Psoas muscle (tissue), 8 donors: ENCODE measurements around the gene TRIM3. TPM values are rescaled to one million over a fixed set of nuclear protein-coding genes. Genes with fewer than 3 reads are reported as not detected.

Source experiments
- ATAC-seq, 4 donors: fragments of 200-7000 bp; cut with Tn5 transposase; one replicate each; pipeline ENCODE4 v1.9.1; 2020; ENCODE audit warnings: moderate library complexity in 3 of 4, mild to moderate bottlenecking in 2 of 4
- DNase-seq, 2 donors: peaks; one replicate each; pipeline ENCODE4 v3.0.0-alpha.2; 2020
- H3K27ac ChIP-seq: fragments of 200-600 bp; one replicate; pipeline ENCODE4 v1.8.0; 2022
- H3K27me3 ChIP-seq, 3 donors: fragments of 200-600 bp in 1 of 3; one replicate each; pipeline versions ENCODE4 v1.6.1 to v1.8.0; 2013 to 2022; ENCODE audit warnings: low read length in 2 of 3, mild to moderate bottlenecking in 2 of 3, moderate library complexity in 1 of 3; ENCODE audit not compliant: insufficient read depth in 3 of 3
- H3K36me3 ChIP-seq, 2 donors: fragments of 200-600 bp in 1 of 2; one replicate each; pipeline versions ENCODE4 v1.6.1 to v1.8.0; 2013 to 2022; ENCODE audit warnings: low read depth in 1 of 2, mild to moderate bottlenecking in 1 of 2, moderate library complexity in 1 of 2; ENCODE audit not compliant: insufficient read depth in 1 of 2
- H3K4me1 ChIP-seq: fragments of 200-600 bp; one replicate; pipeline ENCODE4 v1.8.0; 2022
- H3K4me3 ChIP-seq: fragments of 200-600 bp; one replicate; pipeline ENCODE4 v1.8.0; 2022; ENCODE audit warnings: mild to moderate bottlenecking
- H3K9me3 ChIP-seq: fragments of 200-600 bp; one replicate; pipeline ENCODE4 v1.8.0; 2022
- WGBS, 3 donors: extraction: QIAGEN DNeasy Blood & Tissue Kit; methylation state at CpG; one replicate each; pipeline versions ENCODE4 v1.1.6 to v1.1.7; 2013; 5-methylcytosine and 5-hydroxymethylcytosine counted together
- intact Hi-C, 2 donors: fragments of 100-400 bp; cut with DNase I; formaldehyde crosslinking; loops; one replicate each; pipeline versions ENCODE4 v1.11.0 to v1.14.2; 2022
- polyA plus RNA-seq, 3 donors: library from polyadenylated mRNA; stranded (reverse); fragments of 200-250 nt; gene quantifications; one replicate each; pipeline ENCODE4 v1.2.3, GENCODE V29; 2013
- total RNA-seq, 4 donors: library from RNA; stranded (reverse); fragmentation: NEBNext Ultra II Directional in 2 of 4; extraction: Animal tissue kit (Norgen Biotek cat#: 25700) in 2 of 4; gene quantifications; one replicate each; pipeline versions ENCODE4 v1.2.1 to v1.2.4, GENCODE V29; 2021 to 2023
- TF ChIP-seq, protein P1 (sequence below): fragments of 200-600 bp; IDR thresholded peaks from one replicate; pipeline ENCODE4 v1.8.0; 2022; ENCODE audit warnings: antibody characterized with exemption
- donor health status: healthy with polysubstance abuse.
- donor health status: DM: no; HTN: no; CAD: no; lungs with moderate emphysema.
- donor health status: Bipolar disorder and iron deficiency.
- donor health status: healthy.
- donor health status: DM: yes; HTN: yes; CAD: no.
- donor health status: DM: no; HTN: no; CAD: no.
- donor health status: DM: no; HTN: no; CAD: no.
- donor health status: DM: yes; HTN: yes; CAD: no.

TRIM3 gene
- total and polyA plus RNA-seq, 7 donors = 9.6 to 15.3 (median 12.5) TPM

DNA sequence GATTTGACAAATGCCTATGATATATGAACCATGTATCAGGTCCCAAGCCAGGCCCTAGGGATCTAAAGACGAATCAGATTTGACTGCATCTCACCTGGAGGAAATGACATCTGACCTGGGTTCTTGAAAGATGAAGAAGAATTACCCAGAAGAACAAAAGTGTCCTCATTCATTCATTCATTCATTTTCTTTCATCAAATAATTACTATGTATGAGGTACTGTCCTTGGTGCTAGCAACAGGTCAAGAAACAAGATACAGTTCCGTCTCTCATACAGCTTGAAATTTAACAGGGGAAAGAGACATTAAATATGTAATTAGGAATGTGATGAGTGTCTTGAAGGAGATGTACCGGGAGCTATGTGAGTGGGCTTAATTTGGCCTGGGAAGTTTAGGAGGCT lies 53.1 kb downstream of the TRIM3 start:
- TF ChIP-seq, protein P1, sequence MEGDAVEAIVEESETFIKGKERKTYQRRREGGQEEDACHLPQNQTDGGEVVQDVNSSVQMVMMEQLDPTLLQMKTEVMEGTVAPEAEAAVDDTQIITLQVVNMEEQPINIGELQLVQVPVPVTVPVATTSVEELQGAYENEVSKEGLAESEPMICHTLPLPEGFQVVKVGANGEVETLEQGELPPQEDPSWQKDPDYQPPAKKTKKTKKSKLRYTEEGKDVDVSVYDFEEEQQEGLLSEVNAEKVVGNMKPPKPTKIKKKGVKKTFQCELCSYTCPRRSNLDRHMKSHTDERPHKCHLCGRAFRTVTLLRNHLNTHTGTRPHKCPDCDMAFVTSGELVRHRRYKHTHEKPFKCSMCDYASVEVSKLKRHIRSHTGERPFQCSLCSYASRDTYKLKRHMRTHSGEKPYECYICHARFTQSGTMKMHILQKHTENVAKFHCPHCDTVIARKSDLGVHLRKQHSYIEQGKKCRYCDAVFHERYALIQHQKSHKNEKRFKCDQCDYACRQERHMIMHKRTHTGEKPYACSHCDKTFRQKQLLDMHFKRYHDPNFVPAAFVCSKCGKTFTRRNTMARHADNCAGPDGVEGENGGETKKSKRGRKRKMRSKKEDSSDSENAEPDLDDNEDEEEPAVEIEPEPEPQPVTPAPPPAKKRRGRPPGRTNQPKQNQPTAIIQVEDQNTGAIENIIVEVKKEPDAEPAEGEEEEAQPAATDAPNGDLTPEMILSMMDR = no peak
- Histone ChIP-seq H3K4me3 (no peak overlapping the region), H3K36me3 (no peaks in the 10 kb centered on the region), H3K27me3 (peaks cover 0 to 2% (median 1%) of the 10 kb centered on the region in 3 donors), H3K9me3 (no peaks in the 10 kb centered on the region), H3K27ac (no peak overlapping the region), H3K4me1 (peaks cover 9% of the 10 kb centered on the region)
- no peak for DNase-seq
- intact Hi-C loops = no loop called here
- no peak for ATAC-seq
- 93 to 96% (median 96%) methylated on average over 3 of the region's 3 CpGs for WGBS, 3 donors

DNA sequence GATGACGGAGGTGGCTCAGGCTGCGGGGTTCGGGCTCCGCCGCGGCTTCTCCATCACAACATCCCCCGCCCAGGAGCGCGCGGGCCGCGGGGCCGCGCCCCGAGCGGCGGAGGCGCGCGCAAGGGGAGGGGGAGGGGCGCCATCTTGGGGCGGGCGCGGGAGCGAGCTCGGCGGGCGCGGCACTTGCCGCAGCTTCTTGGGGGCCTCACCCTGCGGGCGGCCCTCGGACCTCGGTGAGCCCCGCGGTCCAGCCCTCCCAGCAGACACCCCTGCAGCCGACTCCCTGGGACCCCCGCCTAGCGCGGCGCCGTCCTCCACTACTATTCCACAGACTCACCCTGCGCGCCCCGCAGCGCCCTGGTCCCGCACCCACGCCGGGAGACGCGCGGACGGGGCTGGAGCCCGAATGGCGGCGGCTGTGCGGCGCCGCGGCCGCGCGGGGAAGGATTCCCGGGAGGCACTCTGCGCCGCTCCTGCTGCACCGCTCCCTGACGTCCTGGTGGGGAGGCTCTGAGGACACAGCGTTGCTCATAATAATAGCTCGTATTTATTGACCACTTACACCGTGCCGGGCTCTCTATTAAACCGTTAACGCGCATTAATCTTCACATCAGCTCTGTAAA lies 54.6 kb downstream of the TRIM3 start, which contains the start of gene APBB1:
TSS of gene APBB1 (minus strand) at position 86 of the 623 bp plus-strand sequence. CDS start 7,747 bp downstream, outside the sequence.
- DNase-seq (peak; percentile 77 to 84), ATAC-seq (peak; percentile 94 to 98 (median 96))
- Histone ChIP-seq H3K4me3 (peak within 1 kb of the TSS; percentile 90), H3K36me3 (no peaks in the 10 kb centered on the region), H3K9me3 (no peaks in the 10 kb centered on the region), H3K27me3 (peaks cover 0 to 1% (median 0%) of the 10 kb centered on the region in 3 donors), H3K27ac (peak within 1 kb of the TSS; percentile 89), H3K4me1 (peaks cover 9% of the 10 kb centered on the region)
- WGBS, 3 donors = 0 to 1% (median 0%) methylated on average over 27 to 74 of the region's 75 CpGs
- TF ChIP-seq, protein P1 = peak; percentile 18
- intact Hi-C loops = loop anchor here in 1 of 2 donors (2.0 kb wide), 1 partner anchor 28 kb away; the partner anchor contains the start of gene SMPD1

DNA sequence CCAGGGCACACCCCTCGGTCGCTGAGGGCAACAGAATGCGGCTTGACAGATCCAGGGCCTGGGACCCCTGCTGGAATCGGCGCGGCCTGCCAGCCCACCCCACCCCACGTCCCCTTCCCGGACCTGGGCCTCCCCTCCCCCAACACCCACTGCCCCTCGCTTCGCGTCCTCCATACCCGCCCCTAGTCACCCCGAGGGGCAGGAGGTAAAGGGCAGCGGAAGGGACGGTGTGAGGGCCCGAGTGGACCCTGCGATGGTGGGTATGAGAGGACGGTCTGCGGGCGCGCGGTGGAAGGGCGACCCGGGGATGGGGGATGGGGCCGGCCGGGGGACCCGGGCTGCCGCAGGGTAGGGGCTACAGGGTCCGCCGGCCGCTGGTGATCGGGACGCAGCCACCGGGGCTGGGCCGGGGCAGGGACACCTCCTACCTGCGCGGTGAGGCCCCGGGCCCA lies 55.2 kb downstream of the TRIM3 start:
- intact Hi-C loops = loop anchor here in 1 of 2 donors (2.0 kb wide), 1 partner anchor 28 kb away; the partner anchor contains the start of gene SMPD1
- TF ChIP-seq, protein P1 = no peak
- H3K4me1 ChIP-seq = peaks cover 9% of the 10 kb centered on the region
- H3K9me3 ChIP-seq = no peaks in the 10 kb centered on the region
- peak overlapping the region; percentile 89 for H3K27ac ChIP-seq
- no peak for DNase-seq
- ATAC-seq = peak; percentile 20 to 42 (median 26)
- 1 to 3% (median 1%) methylated on average over 19 to 38 of the region's 38 CpGs for WGBS, 3 donors
- H3K4me3 ChIP-seq = peak overlapping the region; percentile 90
- H3K36me3 ChIP-seq = no peaks in the 10 kb centered on the region
- H3K27me3 ChIP-seq = peaks cover 0 to 1% (median 0%) of the 10 kb centered on the region in 3 donors

DNA sequence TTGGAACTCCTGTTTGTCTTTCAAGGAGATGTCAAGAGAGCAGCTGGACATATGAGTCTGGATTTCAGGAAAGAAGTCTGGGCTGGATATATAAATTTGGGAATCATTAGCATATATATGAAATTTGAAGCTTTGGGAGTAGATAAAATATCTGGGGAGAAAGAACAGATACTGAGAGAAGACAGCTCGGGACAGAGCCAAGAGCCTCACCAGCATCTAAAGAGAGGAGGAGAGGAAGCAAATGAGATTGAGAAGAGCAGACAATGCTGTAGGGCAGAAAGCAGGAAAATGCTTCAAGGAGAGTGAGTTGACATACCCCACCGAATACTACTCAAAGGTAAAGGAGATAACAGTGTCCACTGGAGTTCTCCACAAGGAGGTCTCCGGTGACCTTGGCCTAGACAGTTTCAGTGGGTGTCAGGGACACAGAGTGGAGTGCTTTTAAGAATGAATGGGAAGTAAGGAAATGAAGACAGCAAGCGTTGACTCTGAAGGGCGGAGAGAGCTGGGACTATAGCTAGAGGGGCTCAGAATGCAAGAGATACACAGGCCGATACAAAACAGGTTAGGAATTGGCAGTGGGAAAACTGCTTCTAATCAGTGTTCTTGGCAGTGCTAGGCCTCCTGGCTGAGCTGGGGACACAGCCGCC lies 55.7 kb downstream of the TRIM3 start:
- DNase-seq (no peak), ATAC-seq (peak in 2 of 4 donors; percentile 35 to 45)
- Histone ChIP-seq H3K4me1 (peaks cover 9% of the 10 kb centered on the region), H3K36me3 (no peaks in the 10 kb centered on the region), H3K4me3 (peak overlapping the region; percentile 90), H3K9me3 (no peaks in the 10 kb centered on the region), H3K27me3 (peaks cover 0 to 1% (median 0%) of the 10 kb centered on the region in 3 donors), H3K27ac (peak overlapping the region; percentile 89)
- WGBS, 3 donors = 27 to 57% (median 30%) methylated on average over 6 to 7 of the region's 7 CpGs
- TF ChIP-seq, protein P1 = no peak
- intact Hi-C loops = loop anchor here in 1 of 2 donors (2.0 kb wide), 1 partner anchor 27 kb away; the partner anchor contains the start of gene SMPD1
